ENCODE results near the gene ZBED6. TPM values are rescaled to one million over a fixed set of nuclear protein-coding genes. Genes with fewer than 3 reads are reported as not detected.

ZBED6 gene
- total and polyA plus RNA-seq, 2 experiments from 2014 or later, result 1.7 to 28.7 TPM

DNA sequence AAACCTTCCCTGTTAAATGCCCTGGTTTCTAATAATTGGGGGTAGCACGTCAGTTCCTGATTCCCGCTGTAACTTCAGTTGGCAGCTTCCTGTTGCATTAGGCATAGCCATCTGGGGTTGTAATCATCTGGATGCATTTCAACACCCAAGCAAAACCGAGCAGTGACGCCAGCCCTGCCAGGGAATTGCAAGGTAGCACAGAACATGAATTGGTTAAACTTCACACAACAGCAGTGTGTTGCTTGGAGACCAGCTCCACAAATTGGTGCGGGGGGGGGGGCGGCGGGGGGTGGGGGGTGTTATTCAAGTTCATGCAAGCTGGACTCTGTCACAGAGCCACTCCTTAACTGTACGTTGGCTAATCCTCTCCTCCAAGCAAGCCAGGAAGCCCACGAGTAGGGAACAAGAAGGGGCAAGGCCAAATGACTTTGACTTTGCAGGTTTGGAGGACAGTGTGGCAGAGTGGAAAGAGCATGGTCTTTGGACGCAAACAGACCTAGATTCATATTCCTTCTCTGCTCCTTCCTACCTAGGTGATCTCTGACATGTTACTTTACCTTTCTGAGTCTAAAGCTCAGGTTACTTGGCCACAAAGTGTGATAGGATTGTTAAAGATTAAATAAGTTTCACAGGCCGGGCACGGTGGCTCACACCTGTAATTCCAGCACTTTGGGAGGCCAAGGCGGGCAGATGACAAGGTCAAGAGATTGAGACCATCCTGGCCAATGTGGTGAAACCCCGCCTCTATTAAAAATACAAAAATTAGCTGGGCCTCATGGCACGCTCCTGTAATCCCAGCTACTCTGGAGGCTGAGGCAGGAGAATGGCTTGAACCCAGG, 25.7 kb upstream of the ZBED6 start:
- H3K79me2 ChIP-seq (ENCODE audit: insufficient read depth), result no peaks in the 10 kb centered on the region
- peak overlapping the region; percentile 87 for H2AFZ ChIP-seq
- no peaks in the 10 kb centered on the region for H3K9me3 ChIP-seq (ENCODE audit: low read depth)
- no peaks in the 10 kb centered on the region for H3K4me1 ChIP-seq (ENCODE audit: insufficient read depth)
- no peaks in the 10 kb centered on the region for H3K9me2 ChIP-seq (ENCODE audit: insufficient read depth)
- in situ Hi-C loops (cut with MboI), result no loop called here
- no peaks in the 10 kb centered on the region for H4K20me1 ChIP-seq (ENCODE audit: insufficient read depth)
- no peaks in the 10 kb centered on the region for H3F3A ChIP-seq (ENCODE audit: insufficient read depth)
- WGBS, 2 experiments (ENCODE audit: low coverage in 1 of 2, low lambda C conversion rate in 2 of 2, missing lambda C conversion rate in 2 of 2), result 33 to 36% methylated on average over 15 of the region's 15 CpGs
- DNase-seq, result peak; percentile 94
- no peaks in the 10 kb centered on the region for H3K36me3 ChIP-seq (ENCODE audit: low read depth)
- peak overlapping the region; percentile 8 for H3K4me2 ChIP-seq (ENCODE audit: unreplicated experiment)
- no peak for TF ChIP-seq EZH2 (IDR thresholded peaks at IDR 0.05; ENCODE audit: insufficient read depth, poor library complexity, severe bottlenecking)
- TF ChIP-seq EZH2phosphoT487 (IDR thresholded peaks at IDR 0.05; ENCODE audit: insufficient read depth, low read depth), result no peak
- no peaks in the 10 kb centered on the region for H3K27me3 ChIP-seq (replicated peaks; ENCODE audit: insufficient read depth)
- H3K4me3 ChIP-seq, result no peak overlapping the region
- peak overlapping the region; percentile 39 for H3K27ac ChIP-seq
- peak overlapping the region; percentile 42; the same call in 1 of the 2 replicates for H3K9ac ChIP-seq

DNA sequence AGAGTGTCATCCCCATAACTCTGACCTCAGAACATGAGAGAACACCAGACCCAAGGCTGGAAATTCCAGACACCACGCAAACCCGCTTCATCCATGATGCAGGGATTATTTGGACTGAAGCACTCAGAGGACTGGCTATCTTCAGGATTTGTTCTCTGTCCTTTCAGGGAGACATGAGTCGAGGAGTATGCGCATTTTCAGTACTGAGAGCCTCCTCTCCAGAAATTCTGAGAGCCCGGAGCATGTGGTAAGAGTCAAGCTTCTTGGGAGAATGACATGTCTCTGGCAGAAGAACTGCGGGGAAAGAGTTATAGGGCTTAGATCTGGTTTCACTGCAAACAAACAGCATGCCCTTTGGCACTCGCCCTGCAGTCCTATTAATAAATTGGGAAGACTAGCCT, 23.5 kb upstream of the ZBED6 start:
- Histone ChIP-seq H4K20me1 (ENCODE audit: insufficient read depth) (no peaks in the 10 kb centered on the region), H3K9ac (no peak overlapping the region), H2AFZ (peak overlapping the region; percentile 45; the same call in 1 of the 2 replicates), H3K27ac (no peak overlapping the region), H3K9me3 (ENCODE audit: low read depth) (no peaks in the 10 kb centered on the region), H3K79me2 (ENCODE audit: insufficient read depth) (no peaks in the 10 kb centered on the region), H3K4me2 (ENCODE audit: unreplicated experiment) (no peak overlapping the region), H3K9me2 (ENCODE audit: insufficient read depth) (no peaks in the 10 kb centered on the region), H3K4me3 (no peak overlapping the region), H3K4me1 (ENCODE audit: insufficient read depth) (no peaks in the 10 kb centered on the region), H3F3A (ENCODE audit: insufficient read depth) (no peaks in the 10 kb centered on the region), H3K36me3 (ENCODE audit: low read depth) (no peaks in the 10 kb centered on the region), H3K27me3 (replicated peaks; ENCODE audit: insufficient read depth) (no peaks in the 10 kb centered on the region)
- peak; percentile 46 for DNase-seq
- 5 to 18% methylated on average over 7 of the region's 7 CpGs for WGBS, 2 experiments (ENCODE audit: low coverage in 1 of 2, low lambda C conversion rate in 2 of 2, missing lambda C conversion rate in 2 of 2)
- TF ChIP-seq EZH2 (IDR thresholded peaks at IDR 0.05; ENCODE audit: insufficient read depth, poor library complexity, severe bottlenecking) (no peak), EZH2phosphoT487 (IDR thresholded peaks at IDR 0.05; ENCODE audit: insufficient read depth, low read depth) (no peak)
- in situ Hi-C loops (cut with MboI), result no loop called here

DNA sequence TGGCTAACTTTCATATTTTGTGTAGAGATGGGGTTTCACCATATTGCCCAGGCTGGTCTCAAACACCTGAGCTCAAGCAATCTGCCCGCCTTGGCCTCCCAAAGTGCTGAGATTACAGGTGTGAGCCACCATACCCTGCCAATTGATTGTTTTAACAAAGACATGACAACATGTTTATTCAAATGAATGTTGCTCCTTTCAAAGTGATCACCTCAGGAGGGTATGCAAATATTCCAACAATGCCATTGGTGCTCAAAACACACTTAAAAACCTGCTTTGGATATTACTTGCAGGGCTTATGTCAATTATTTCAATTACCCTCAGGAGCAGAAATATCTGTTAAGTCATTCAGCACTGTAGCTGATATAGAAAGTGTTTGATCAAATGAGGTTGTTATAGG, 22.6 kb upstream of the ZBED6 start:
- Histone ChIP-seq H3K9me3 (ENCODE audit: low read depth) (no peaks in the 10 kb centered on the region), H3K27ac (no peak overlapping the region), H3K27me3 (replicated peaks; ENCODE audit: insufficient read depth) (no peaks in the 10 kb centered on the region), H3F3A (ENCODE audit: insufficient read depth) (no peaks in the 10 kb centered on the region), H3K79me2 (ENCODE audit: insufficient read depth) (no peaks in the 10 kb centered on the region), H3K9ac (no peak overlapping the region), H3K36me3 (ENCODE audit: low read depth) (no peaks in the 10 kb centered on the region), H3K4me1 (ENCODE audit: insufficient read depth) (no peaks in the 10 kb centered on the region), H4K20me1 (ENCODE audit: insufficient read depth) (no peaks in the 10 kb centered on the region), H3K4me2 (ENCODE audit: unreplicated experiment) (no peak overlapping the region), H3K9me2 (ENCODE audit: insufficient read depth) (no peaks in the 10 kb centered on the region), H2AFZ (no peak overlapping the region), H3K4me3 (no peak overlapping the region)
- WGBS, 2 experiments (ENCODE audit: low coverage in 1 of 2, low lambda C conversion rate in 2 of 2, missing lambda C conversion rate in 2 of 2), result 93 to 100% methylated on average over 1 of the region's 1 CpG
- no peak for TF ChIP-seq EZH2 (IDR thresholded peaks at IDR 0.05; ENCODE audit: insufficient read depth, poor library complexity, severe bottlenecking)
- no peak for TF ChIP-seq EZH2phosphoT487 (IDR thresholded peaks at IDR 0.05; ENCODE audit: insufficient read depth, low read depth)
- in situ Hi-C loops (cut with MboI), result no loop called here
- DNase-seq, result no peak

DNA sequence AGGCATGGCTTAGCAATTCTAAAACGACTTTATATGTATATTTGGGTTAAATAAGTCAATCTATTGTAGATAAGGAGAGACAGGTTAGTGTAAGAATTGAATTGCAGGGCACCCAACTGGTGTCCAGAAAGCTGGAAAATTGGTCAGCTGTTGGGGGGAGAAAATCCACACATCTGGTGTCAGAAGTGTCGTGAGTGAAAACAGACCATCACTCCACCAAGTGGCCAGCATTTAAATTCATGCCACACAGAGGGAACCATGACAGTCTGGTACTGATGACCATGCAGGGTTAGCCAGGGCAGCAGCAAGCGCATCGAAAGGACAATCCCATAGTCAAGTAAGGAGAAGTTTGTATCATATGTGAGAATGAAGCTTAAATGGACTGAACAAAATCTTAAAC, 18.8 kb upstream of the ZBED6 start:
- DNase-seq, result no peak
- Histone ChIP-seq H3K4me1 (ENCODE audit: insufficient read depth) (no peaks in the 10 kb centered on the region), H3K4me2 (ENCODE audit: unreplicated experiment) (no peak overlapping the region), H3K27me3 (replicated peaks; ENCODE audit: insufficient read depth) (no peaks in the 10 kb centered on the region), H3K4me3 (no peak overlapping the region), H3K9ac (no peak overlapping the region), H3F3A (ENCODE audit: insufficient read depth) (no peaks in the 10 kb centered on the region), H3K9me3 (ENCODE audit: low read depth) (no peaks in the 10 kb centered on the region), H3K36me3 (ENCODE audit: low read depth) (no peaks in the 10 kb centered on the region), H3K79me2 (ENCODE audit: insufficient read depth) (no peaks in the 10 kb centered on the region), H3K9me2 (ENCODE audit: insufficient read depth) (no peaks in the 10 kb centered on the region), H4K20me1 (ENCODE audit: insufficient read depth) (no peaks in the 10 kb centered on the region), H2AFZ (no peak overlapping the region), H3K27ac (no peak overlapping the region)
- WGBS, 2 experiments (ENCODE audit: low coverage in 1 of 2, low lambda C conversion rate in 2 of 2, missing lambda C conversion rate in 2 of 2), result 54 to 57% methylated on average over 4 of the region's 4 CpGs
- TF ChIP-seq EZH2phosphoT487 (IDR thresholded peaks at IDR 0.05; ENCODE audit: insufficient read depth, low read depth) (no peak), EZH2 (IDR thresholded peaks at IDR 0.05; ENCODE audit: insufficient read depth, poor library complexity, severe bottlenecking) (no peak)
- in situ Hi-C loops (cut with MboI), result no loop called here
